Measurements from ENCODE around the gene HOXA7. TPM values are rescaled to one million over a fixed set of nuclear protein-coding genes. Genes with fewer than 3 reads are reported as not detected.

The HOXA7 gene
- 21.7 and 24.4 TPM in 2 replicates for total RNA-seq (2014; rRNA removed; shearing (Covaris generic))

DNA sequence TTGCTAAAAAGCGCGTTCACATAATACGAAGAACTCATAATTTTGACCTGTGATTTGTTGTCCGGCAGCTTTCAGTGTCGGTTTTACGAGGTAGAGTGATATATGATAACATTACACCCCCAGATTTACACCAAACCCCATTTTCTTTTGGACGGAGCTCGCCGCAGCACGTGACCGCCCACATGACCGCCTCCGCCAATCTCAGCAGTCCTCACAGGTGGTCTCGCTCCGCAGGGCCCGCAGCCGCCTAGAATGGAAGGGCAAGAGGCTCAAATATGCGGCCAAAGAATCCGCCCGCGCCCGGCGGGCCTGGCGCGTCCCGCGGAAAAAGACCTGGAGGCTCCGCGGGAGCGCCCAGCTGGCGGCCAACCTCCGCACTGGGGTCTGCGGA, at the start of gene HOXA7:
Gene HOXA7 (minus strand): TSS at position 168 of the 391 bp plus-strand sequence. CDS start 130 bp downstream, at position 38.
- peak; percentile 95 for DNase-seq (ENCODE audit: low read depth)

DNA sequence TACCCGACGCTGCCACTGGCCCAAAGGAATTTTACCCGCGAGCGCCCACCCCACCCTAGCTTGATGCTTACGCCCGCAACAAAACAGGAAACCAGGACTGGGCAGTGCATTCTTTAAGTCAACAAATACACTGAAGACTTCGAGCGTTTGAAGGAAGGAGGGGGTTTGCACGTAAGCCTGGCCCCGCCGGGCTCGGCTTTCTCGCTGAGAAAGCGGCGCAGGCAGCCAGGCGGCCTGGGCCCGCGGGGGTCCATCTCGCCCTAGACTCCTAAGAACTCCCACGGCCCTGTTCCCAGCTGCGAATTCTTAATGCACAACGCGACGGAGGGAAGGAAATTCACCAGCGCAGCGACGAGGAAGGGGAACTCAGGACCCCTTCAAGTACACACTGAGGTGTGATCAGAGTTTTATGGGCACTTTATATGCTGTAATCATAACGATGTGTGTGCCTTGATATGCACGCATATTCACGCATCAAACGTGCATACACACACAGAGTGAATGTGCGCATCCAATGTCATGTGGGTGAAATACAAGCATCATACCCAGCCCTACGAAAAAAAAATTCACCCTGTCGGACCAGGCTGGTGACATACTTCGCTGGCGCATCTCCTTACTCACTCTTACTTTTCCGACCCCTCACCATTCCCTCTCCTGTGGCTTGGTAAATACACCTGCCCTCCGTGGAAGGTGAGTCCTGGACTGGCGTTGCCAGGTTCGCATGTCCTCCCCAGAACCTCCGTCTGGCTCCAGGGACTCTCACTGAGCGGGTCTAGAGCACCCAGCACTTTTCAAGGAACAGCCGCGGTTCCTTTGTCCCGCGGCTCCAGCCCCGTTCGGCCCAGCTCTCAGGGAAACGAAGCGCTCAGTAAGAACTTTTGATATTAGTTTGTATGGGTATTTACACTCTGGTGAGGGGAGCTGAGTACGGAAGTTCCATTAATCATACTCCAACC, 49.1 kb upstream of the HOXA7 start:
- DNase-seq (ENCODE audit: low read depth) = no peak

DNA sequence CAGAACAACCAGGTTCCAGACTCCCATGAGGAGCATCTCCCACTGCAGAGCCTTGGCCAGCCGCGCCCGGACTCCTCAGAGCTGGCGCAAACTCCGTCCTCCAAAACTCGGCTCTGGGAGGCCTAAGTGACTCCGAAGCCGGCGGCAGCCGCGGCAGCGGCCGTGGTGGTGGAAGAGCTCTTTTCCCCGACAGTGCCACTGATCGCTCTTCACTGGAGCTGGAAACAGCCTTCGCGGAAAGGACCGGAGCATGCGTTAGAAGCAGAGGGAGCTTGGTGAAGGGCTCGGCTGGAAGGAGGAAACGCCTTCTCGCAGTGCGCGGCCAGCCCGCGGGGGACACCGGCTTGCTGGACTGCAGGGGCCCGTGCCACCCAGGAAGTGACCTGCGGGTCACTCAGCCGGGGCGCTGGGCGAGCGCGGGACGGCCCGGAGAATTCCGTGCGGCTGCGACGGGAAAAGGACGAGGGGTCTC, 48.4 kb upstream of the HOXA7 start:
- DNase-seq (ENCODE audit: low read depth) = peak; percentile 62

DNA sequence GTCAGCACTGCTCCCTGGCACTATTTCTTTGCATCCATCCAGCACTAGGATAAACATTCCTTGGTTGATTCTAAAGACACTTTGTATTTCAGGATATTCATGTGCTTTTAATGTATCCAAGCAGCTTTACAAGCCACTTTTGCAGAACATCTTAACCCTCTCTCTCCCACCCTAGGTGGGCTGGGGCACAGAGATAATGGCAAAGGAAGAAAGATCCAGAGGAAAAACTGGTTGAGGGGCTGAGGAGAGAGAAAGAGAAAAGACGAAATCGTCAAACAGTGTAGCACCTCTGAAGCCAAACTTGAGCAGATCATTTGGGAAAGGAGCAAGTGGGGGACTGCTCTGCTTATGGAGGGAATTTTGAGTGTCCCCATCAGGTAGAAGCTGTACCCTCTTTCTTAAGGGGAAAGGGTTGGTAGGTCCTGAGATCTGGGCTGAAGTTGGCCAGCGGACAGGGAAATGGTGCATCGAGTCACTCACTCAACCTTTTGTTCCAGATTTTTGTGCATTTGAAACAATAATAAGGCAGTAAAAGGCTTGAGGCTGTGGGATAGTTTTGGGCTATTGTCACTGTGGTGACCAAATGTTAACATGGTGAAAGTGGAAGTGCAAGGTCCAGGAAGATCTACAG, 47.6 kb upstream of the HOXA7 start:
- no peak for DNase-seq (ENCODE audit: low read depth)

DNA sequence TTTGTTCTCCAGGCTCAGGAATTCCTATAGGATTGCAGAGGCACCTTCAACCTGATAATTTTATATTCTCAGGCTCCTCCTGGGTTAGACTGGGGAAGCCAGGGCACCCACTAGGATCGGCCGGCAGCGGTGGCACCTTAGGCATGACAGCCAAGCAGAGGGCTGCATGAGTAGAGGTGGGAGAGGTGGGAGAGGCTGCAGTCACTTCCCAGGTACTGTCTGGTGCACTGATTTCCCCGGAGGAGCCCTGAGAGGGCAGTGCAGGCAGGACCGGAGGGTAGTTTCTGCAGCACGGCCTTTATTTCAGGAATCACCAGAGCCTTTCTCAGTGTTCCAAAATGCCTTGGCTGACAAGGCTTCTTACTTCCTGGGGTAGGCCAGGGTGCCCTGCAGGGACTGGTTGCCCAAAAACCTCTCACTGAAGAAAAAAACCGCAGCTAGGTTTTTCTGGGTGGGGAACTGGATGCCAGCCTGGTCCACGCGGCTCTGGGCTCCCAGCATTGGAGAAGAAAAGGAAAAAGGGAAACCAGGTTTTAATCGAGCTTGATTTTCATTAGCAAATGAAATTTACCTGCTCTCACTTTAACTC, 47.0 kb upstream of the HOXA7 start:
- no peak for DNase-seq (ENCODE audit: low read depth)

DNA sequence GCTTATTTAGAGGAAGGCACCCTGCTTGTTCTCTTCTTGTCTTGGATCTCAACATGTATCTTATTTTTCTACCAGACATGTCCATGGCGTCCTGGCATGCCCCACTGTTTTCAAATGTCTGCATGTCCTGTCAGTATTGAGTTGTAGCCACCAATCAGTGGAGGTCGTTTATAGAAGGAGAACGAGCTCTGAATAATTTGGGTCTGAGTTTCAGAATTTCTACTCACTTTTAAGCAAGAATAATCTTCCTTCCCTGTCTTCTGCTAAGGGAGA, 46.3 kb upstream of the HOXA7 start:
- no peak for DNase-seq (ENCODE audit: low read depth)

DNA sequence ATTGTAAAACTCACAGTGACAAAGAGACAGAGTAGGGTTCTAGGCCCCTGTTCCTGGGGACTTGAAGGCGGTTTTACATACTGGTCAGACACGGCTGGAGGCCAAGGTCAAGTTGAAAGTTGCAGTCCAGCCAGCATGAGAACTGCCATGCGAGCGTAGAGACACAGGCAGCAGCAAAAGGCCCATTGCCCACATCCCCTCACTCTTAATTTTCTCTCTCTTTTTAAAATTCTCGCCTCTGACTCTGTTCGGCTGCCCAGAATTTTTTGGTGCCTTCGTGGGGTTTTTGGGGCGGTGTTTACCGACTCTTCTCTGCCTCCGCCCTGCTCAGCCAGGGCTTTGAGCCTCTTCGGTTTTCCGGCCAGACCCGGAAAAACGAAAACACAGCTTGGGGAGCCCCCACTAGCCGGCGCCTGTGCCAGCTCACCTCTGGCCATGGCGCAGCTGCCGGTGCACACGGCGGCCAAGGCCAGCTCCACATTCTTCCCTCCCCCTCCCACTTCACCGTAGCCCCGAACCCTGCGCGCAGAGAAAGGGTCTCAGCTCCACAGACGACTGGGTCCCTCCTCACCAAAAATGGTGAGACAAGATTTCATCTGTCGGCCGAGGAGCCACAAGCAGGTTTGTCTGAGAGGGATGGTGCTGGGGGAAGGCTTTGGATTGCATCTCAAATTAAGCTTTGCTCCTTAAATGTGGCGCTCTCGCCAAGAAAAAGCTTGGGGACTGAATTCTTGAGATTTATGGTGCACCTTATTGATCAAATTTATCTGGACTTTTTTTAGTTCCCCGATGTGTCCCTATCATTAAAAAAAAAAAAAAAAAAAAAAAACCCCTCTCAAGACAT, 45.8 kb upstream of the HOXA7 start:
- DNase-seq (ENCODE audit: low read depth) = no peak

DNA sequence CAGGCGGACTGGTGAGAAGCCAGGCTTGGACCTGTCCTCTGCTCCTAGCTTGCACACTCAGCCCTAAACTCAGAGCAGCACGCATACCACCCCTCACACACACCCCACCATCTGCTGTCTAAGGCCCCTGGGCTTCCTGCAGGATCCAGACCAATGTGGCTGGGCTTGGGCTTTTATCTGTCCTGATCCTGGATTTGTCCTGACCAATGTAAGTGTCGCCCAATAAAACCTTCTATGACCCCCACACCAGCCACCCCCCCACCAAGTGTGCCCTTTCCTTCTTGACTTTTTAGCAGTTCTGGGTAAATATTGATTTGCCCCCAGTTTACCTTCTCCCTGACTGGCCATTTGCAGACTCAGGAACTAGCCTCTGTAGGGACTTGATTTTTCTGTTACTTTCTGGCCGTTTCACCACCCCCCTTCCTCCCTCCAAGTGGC, 45.1 kb upstream of the HOXA7 start:
- DNase-seq (ENCODE audit: low read depth) = no peak

DNA sequence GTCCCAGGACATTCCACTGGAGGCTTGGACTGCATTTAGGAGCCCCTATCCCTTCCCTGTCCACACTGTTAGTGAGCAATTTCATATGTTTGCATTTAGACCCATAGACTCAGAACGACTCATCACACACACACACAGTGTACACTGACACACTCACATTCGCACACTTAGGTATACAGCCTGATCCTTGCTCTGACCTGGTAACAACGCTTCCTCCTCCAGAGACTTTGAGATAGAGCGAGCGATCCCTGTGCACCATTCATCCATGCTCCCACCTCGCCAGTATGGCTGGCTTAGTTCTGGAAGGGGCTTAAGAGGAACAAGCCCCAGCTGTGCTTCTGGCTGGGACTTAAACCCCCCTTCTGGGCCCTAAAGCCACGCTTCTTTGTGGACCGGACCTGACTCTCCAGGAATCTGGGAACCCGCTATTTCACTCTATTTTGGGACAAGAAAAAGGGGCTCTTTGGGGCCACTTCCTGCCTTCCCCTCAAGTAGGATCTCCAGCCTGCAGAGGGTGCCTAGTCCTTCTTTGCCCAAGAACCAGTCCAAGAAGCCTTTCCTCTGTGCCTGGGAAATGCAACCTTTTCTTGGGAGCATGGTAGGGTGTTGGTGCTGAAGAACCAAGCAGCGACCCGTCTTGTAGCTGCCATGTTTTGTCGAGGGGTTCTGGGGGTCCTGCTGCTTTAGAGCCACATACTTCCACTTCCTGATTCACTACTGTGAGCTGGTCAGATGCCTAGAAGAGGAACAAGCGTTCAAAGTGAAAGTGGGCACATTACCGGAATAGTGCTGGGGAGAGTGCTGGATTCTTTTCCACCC, 44.5 kb upstream of the HOXA7 start:
- no peak for DNase-seq (ENCODE audit: low read depth)

DNA sequence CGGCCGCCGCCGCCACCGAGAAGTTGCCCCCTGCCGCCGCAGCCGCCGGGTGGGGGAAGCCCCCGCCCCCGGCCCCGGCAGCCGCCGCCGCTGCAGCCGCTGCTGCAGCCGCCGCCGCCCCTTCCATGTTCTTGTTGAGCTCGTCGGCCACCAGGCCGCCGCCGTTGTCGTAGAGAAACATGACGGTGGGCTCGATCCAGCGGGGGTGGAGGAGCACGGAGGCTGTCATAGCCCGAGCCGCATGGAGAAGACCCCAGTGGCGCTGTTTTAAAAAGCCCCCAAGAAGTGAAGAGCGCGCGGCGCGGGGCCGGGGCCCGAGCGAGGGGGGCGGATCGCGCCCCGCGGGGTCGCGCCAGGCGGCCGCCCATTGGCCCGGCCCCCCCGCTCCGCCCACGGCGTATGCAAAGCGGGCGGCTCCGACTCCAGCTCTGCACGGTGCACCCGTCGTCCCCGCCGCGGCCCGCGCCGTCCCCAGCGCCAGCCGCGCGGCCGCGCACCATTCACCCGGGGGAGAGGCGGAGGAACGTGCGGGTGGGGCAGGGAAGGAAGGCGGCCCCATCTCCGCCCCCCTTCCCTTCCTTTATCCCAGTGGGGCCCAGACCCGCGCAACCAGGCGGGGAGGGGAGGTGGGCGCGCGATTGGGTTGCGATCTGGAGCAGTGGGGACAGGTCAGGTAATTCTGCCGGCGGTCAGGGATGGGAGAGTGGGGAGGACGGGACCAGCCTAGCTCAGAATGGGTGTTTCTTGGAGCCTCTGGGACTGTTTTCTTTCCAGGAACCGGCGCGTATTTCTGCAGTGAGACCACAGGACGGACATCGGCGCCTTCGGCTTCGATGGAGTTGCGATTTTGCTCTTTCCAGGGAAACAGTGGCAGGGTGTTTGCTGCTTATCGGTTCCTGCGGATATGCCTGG, 43.6 kb upstream of the HOXA7 start, which contains the start of gene HOXA13:
Gene HOXA13 (minus strand): TSS at position 243 of the 912 bp plus-strand sequence. CDS start 14 bp downstream, at position 229.
- peak; percentile 92 for DNase-seq (ENCODE audit: low read depth)

DNA sequence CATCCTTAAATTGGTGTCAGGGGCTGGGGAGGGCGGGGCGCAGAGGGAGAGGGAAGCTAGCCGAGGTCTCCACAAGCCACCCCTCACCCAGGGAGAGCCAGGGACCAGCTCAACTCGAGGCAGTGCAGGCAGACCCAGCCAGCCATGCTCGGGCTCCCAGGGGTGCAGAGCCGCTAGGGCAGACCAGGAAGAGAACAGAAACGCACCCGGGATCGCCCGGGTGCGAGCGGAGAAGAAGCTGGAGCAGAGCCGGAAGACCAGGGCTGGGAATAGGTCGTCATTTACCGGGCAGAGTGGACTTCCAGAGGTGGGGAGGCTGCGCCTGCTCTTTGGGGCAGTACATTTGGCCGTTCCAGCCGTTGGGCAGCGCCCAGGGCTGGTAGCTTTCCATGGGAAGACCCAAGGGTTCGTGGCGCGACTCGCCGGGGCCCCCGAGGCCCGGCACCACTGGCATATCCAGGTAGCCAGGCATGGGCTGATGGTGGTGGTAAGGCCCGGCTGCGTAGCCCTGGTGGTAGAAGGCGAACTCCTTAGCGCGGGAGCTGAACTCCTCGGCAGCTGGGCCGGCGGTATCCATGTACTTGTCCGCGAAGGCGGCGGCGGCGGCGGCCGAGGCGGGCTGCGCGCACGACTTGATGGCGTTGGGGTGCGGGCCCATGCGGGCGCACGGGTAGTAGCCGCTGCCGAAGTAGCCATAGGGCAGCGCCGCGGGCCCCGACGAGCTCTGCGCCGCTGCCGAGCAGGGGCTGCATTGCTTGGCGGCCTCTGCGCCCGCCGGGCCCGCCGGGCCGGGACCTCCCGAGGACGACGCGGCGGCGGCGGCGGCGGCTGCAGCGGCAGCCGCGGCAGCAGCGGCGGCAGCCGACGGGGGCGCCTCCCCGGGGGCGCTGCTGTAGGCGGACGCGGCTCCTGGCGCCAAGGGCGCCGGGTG, 42.7 kb upstream of the HOXA7 start:
- DNase-seq (ENCODE audit: low read depth) = peak; percentile 73

DNA sequence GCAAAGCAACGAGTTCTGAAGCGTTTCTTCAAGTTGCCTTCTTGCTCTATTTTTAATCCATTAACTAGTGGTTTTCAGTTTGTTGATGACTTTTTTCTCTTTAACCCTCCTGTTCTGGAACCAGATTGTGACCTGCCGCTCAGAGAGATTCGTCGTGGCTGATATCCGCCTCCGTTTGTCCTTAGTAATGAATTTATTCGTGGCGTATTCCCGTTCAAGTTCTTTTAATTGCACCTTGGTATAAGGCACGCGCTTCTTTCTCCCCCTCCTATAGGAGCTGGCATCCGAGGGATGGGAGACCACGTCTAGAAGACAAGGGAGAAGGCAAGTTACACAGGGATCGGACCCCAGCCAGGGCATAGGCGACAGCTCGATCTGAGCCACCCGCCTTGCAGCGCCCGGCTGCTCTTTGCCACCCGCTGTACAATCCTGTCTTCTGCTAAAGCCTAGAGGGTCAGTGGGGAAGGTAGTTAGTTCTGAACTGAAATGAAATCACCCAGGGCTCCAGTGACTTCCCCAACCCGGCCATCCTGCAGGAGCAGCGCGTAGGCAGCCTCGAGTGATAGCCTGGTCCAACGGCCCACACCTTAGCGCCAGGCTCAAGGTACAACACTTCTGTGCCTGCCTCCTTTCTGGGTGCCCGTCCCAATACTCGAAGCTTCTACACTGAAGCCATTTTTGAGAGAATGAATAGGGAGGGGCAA, 41.8 kb upstream of the HOXA7 start:
- DNase-seq (ENCODE audit: low read depth) = no peak

DNA sequence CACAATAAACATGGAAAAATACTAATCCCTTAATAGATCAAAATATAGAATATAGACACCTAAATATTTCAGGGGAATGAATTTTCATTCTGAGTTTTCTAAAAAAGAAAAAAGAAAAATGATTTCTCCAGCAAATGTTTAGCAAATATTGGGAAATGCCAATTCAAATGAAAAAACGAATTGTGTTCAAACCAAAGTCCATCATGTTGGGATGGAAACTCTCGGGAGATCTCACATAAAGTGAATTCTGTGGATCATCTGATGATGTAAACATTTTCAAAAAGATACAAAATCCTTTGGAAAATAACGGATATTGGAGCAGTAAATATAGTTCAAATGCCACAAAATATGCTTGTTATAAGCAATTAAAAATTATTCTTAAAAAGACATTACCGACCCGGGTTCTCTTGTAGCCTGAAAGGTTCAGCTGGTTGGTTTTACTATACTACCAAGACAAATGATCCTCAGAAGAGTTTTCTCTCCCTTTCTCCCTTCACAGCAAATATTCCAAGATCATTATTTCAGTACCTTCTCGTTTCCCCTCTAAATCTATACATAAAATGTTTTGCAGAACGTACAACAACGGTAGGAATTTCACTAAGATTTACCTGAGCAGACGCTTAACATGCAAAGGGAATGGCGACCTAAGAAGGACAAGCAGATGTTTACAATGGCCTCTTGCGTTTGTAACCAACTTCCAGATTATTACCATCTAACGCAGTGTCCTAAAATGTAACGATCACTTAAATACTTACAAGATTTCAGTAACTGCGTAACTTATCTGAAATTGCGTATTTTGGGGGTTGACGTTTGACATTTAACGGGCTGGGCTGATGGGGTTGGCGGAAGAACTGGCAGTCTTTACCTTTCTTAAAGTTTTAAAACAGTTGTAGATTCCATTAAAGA, 40.9 kb upstream of the HOXA7 start:
- DNase-seq (ENCODE audit: low read depth) = no peak

DNA sequence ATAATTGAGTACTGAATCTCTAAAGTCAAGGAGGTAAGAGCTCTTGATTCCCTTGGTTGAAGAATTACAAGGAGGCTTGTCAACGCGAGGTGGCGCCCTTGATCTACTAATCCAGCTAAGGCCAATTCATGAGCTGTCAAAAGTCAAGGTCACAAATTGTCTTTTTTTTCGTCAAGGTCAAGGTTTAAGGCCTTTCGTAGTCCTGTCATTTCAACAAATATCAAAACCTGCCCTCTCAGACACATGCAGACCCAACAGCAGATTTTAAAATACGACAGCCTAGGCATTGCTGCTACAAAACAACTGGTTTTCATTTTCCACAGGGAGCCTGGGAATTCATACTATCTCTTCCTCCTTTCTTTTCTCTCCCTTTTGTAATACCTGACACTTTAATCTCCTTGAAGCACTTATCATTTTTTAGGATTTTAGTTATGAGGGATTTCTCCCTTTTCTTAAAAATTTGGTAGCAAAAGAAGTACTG, 39.9 kb upstream of the HOXA7 start:
- peak; percentile 80 for DNase-seq (ENCODE audit: low read depth)

DNA sequence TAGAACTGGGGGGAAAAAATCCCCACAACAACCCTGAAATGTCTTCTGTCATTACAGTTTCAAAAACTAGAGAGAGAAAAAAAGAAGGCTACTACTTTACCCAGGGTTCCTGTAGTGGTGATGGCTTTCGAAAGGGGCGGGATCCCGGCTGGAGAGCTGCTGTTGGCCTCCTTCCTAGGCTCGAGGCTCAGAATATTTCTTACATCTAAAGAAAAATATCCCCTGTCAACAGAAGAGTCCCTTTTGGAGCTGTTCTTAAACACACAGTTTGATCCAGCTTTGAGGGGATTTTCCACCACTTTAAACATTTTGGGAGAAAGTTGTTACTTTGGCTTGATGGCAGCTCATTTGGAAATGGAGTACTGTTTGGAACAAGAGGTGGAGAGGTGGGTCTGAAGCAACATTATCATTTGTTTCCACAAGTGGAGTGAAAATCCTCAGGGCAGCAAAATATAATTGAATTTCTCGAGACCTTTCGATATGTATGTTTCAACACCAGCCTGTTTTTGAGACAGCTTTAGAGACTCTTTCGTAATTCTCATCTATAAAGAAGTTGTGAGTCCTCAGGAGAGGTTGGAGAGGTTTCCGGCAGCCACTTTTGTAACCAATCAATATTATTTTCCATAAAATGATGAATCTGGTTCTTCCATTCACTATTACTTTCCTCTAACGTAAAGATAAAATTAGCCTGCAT, 38.4 kb upstream of the HOXA7 start:
- no peak for DNase-seq (ENCODE audit: low read depth)

DNA sequence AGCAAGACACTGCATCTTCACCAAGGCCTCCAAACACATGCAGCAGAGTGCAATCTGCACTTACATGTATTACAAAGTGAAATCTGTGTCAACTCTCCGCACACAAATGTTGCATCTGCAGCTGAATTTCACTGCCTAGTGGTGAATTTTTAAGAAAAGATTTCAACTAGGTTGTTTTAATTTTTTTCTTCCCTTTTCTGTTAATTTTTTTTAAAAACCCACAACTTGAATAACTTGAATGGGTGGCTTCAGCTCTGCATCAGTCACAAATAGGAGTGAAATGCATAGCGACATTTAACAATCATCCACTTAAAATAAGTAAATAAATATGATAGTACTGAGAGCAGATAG, 37.5 kb upstream of the HOXA7 start:
- DNase-seq (ENCODE audit: low read depth) = no peak

Measured in Daoy (cell line).